DMS 273 (cell line): ENCODE measurements around the gene MDFI.
"Not testable (repeated sequence)": the region's sequence is repeated elsewhere in the genome, so short reads cannot be mapped to it uniquely, and the experiment has no call there.

Experiments
- DNase-seq: peaks from one replicate; lab custom pipeline; 2025; ENCODE audit not compliant: unreplicated experiment; lab: John Stamatoyannopoulos, UW

MDFI gene

DNA sequence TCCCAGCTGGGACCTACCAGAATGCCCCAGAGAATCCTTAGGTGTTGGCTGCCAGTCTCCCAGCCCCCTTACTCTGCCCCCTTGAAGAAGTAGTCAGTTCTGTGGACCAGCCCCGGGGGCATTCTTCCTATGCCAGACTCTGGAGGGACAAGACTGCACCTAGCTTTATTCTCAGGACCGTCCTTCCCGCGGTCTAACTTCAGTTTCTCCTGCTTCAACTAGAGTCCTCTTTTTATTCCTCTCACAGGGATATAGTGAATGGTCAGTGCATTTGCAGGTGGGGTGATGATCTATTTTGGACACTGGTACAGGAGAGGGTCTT lies 35.9 kb upstream of the MDFI start:
- no peak for DNase-seq

DNA sequence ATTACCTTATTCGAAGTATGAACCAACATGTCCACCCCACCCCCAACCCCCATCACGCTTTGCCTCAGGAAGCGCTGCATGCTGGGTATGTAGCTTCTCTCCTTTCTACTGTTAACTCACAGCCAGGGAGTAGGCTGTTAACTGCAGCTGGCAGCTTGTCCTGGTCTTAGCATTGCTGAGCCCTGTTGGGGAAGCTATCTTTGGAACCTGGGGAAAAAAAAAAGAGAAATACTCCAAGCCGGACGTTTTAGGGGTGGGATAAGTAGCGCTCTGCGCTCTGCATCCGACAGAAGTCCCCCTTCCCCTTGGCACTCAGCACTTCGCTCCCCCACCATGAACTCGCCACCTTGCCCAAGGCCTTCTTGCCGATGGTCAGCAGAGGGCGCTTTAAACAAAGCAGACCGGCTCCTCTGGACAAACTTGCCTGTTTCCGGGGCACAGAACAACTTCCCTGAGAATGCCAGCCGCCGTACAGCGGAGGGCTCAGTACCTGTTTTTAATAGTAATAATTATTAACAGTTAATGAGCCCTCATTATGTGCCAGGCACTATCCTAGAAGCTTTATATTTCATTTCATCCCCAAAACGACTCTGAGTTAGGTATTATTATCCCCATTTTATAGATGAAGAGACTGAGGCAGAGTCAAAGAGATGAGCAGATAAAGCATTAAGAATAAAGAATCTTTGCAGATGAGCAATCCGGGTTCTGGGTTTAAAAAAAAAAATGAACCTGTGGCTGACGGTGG lies 35.2 kb upstream of the MDFI start:
- peak; percentile 94 for DNase-seq

DNA sequence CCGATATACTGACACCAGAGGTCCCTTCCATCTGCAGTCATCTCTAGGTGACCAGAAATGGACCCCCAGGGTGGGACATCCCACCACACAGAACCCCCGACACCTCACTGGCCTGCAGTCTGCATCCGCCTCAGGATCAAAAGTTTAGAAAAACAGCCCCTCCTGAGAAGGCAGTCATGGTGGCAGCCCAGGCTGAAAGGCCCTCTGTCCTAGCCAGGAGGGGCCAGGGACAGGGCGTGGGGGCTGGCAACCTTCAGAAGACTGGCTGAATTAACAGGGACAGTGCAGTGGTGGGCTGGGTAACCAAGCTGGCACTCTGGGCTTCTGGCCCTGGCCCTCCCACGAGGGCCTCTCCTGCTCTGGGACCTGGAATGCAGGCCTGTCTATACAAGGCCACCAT lies 34.3 kb upstream of the MDFI start:
- no peak for DNase-seq

DNA sequence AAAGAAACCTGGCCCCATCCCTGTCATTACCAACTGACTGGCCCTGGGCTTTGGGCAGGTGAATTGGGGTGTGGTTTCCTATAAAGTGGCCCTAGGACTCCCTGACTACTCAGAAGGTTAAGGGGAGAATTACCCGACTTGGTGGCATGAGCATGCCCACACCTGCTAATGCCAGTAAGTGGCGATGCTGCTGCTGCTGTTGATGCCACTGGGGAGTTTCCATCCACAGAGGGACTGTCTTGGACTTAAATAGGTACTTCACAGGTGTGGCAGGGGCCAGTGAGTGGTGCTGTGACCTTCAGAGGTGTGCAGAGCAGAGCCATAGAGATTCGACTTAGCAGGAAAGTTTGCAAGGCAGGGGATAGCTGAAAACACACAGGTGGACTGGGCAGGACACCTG lies 32.6 kb upstream of the MDFI start:
- DNase-seq = no peak

DNA sequence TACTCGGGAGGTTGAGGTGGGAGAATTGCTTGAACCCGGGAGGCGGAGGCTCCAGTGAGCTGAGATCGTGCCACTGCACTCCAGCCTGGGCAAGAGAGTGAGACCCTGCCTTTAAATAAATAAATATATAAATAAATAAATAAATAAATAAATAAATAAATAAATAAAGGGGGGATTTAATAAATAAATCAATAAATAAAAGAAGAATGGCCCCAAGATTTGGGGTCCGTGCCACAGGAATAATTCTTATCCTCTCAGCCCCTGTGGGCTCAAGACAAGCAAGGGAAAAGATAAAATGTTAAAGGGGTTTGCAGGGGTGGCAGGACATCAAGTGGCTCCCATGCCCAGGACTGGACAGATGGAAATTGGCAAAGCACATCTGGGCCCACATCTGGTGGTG lies 31.2 kb upstream of the MDFI start:
- DNase-seq = no peak

DNA sequence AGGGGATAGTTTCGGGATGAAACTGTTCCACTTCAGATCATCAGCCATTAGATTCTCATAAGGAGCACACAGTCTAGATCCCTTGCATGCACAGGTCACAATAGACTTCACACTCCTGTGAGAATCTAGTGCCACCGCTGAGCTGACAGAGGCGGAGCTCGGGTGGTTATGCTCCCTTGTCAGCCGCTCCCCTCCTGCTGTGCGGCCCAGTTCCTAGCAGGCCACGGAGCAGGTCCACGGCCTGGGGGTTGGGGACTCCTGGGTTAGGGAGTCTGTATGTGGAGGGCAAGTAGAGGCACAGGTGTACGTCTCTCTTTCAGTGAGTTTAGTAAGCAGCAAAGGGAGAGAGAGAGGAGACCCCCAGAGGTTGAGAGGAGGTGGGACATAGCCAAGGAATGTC lies 30.5 kb upstream of the MDFI start:
- no peak for DNase-seq

DNA sequence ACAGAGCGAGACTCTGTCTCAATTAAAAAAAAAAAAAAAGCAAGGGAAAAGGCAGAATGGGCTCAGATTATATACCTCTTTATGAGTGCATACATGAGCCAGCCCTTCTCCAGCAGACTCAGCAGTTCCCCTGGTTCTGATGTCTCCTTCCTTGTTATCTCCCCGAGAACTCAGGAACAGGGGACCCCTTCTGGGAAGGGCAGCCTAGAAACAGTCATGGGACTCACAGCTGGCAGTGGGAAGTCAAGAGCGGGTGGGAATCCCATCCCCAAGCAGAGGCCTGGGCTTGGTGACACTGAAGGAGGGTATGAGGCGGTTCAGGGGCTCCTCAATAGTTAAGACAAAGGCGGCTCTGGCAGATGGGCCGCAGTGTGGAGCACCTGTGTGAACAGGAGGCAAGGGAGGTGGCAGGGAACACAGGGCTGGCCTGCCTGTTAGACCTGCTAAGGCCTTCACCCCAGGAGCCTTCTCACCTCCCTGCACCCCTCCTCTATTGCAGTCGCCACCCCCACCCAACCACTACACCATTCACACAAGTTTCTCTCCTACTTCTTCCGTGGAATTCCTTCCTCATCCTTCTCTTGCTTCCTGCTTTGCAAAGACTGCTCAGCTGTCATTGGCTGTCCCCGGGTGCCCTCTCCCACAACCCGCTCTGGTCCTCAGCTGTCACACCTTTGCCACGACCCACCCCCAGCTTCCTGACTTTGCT lies 29.7 kb upstream of the MDFI start:
- DNase-seq = no peak

DNA sequence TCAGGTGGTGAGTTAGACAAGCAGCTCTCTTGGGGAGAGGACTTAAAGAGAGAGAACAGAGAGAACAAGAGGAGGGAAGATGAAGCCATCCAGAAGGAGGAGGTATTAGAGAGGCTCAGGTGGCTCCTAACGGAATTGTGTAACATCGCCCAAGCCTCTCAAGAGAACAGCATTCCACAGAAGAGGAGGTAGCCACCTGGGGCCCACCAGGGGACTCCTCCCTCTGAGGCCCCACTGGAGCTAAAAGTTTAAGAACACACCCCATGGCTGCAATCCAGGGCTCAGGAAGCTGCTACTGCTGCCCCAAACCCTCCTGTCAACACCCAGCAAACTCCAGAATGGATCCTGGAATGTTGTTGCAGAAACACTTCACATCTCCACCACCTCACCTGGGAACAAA lies 23.6 kb upstream of the MDFI start:
- DNase-seq = no peak

DNA sequence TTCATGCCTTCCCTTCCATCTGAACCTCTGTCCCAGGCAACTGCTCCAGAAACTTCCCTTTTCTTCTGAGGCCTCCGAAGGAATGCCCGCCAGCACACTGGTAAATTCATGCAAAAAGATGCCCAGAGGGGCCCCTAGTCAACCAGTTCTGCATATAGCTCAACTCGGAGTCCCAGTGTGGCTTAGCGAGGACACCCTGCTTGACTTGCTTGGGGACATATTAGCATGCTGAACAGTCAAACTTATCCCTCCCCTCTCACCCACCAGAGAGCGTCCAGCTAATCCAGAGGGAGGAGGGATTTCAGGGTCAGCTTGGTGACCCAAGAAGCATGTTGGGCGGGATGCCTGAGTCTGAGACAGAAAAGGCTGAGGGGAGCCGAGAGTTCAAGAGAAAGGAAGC lies 23.0 kb upstream of the MDFI start:
- DNase-seq = no peak

DNA sequence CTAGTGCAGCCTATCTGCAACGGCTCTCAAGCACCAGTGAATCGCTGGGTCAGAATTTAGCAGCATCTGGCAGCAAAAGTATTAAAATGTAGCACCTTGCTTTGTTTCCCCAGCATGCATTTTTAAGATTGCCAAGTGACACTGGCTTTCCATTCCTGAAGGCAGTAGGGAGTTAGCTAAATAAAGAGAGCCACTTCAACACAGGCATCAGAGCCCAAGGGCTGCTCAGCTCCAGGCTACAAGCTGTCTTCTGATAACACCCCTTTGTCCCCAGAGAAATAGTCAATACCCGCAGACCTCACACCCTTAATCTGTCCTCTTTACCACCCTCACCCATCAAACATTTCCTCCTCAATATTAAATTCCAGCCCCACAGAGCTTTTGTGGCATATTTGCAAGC lies 19.7 kb upstream of the MDFI start:
- DNase-seq = no peak

DNA sequence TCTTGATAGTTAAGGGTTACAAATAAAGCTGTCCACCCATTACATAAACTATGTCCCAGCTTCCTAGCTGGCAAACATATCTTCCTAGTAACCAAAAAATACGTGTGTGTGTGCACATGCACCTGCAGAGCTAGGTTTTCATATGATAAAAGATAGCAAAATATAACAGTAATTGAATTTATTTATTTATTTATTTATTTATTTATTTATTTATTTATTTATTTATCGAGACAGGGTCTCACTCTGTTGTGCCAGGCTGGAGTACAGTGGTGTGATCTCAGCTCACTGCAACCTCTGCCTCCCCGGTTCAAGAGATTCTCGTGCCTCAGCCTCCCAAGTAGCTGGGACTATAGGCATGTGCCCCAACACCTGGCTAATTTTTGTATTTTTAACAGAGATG lies 19.1 kb upstream of the MDFI start:
- not testable (repeated sequence) for DNase-seq

DNA sequence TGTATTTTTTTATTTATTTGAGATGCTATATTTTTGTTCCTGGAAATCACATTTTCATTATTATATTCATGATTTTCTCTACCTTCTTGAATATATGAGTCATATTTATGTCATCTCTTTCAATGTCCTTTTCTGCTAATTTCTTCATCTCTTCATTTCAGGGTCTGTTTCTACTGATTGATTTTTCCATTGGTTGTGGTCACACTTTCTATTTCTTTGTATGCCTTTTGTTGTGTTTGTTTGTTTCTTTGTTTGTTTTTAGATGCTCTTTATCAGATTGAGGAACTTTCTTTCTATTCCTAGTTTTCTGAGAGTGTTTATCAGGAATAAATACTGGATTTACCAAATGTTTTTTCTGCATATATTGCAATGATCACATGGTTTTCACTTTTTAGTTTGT lies 16.9 kb upstream of the MDFI start:
- no peak for DNase-seq

DNA sequence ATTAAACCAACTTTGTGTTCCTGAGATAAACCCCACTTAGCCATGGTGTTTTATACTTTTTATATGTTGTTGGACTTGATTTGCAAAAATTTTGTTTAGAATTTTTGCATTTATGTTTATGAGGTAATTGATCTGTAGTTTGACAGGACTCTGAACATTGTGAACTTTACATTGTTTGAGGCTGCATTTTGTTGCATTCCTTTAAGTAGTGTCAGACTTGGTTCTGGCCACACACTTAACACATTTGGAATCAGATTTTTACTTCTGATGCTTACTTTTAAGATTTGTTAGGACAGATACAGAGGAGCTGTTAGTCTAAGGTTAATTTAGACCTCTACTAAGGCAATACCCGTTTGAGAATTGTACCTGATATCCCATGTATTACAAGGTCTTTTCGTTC lies 16.5 kb upstream of the MDFI start:
- no peak for DNase-seq

DNA sequence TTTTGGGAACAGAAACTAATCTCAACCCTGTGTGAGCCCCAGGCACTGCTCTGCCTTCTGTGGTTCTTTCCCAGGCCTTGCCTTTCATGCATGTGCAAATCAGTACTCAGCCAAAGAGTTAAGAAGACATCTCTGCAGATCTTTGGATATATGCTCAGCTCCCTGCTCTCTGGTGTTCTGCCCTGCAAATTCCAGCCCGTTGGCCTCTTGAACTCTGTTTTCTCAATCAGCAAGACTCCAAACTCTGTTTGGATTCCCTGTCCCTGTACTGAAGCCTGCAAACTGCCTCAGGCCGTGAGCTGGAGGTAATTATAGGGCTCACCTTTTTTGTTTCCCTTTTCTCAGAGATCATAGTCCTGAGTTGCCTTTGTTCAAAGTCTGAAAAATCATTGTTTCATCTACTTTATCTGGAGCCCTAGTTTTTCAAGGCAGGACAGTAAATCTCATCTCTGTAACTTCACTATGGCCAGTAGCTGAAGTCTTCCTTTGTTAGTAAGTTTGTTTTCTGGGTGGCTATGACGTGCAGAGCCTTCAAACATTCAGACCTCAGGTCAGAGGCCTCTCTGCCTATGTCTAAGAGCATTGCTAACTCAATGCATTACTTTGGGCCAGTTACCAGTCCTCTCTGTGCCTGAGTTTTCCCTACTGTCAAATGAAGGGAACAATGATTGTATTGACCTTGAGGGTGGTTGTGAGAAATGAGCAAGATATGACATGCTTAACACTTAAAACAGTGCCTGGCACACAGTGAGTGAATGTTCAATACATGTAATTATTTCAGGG lies 15.9 kb upstream of the MDFI start:
- no peak for DNase-seq

DNA sequence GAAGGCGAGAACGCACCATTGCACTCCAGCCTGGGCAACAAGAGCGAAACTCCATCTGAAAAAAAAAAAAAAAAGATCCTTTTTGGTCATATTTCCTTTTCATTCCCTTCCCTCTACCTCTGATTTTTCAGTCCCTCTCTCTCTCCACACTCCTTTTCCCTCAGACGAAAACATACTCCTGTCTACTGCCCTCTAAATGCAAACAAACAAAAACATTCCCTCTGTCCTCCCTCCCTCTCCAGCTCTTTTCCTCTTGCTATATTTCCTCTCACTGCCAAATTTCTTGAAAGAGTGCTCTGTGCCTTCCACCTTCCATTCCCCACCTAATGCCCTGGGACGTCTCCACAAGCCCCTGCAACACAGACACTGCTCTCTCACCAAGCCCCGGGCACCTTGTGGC lies 14.9 kb upstream of the MDFI start:
- DNase-seq = no peak

DNA sequence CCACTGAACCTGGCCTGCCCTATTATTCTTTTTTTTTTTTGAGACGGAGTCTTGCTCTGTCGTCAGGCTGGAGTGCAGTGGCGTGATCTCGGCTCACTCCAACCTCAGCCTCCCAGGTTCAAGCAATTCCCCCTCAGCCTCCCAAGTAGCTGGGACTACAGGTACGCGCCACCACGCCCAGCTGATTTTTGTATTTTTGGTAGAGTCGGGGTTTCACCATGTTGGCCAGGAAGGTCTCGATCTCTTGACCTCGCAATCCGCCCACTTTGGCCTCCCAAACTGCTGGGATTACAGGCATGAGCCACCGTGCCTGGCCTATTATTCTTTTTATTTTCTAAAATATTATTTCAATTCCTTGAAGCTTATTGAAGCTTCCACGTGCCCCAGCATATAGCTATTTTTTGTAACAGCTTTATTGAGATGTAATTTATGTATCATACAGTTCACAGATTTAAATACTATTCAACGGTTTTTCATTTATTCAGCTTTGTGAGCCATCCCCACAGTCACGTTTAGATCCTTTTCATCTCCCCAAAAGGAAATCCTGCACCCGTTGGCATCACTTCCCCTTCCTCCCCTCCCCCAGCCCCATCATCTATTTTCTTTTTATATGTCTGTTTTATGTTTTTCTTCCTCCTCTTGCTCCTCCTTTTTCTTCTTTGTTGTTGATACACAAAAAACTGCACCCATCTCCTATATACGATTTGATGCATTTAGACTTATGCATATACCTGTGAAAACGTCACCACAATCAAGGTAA lies 13.5 kb upstream of the MDFI start:
- no peak for DNase-seq

DNA sequence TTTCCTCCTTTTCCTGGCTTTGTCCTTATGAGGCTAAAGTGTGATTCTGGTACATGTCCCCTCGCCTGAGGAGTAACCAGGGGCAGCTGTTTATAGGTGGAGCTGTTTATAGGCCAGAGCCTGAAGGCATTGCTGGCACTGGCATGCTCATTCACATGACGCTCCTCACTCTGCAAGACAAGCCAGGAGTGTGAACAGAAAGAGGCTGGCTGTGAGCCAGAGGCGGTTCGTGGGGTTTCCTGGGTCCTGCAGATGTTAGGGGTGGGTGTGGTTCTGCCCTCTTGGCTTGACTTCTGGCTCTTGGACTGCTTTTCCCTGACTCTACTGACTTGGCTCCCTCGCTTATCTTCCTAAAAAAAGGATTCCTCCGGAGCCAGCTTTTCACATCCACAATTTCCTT lies 12.8 kb upstream of the MDFI start:
- peak; percentile 79 for DNase-seq

DNA sequence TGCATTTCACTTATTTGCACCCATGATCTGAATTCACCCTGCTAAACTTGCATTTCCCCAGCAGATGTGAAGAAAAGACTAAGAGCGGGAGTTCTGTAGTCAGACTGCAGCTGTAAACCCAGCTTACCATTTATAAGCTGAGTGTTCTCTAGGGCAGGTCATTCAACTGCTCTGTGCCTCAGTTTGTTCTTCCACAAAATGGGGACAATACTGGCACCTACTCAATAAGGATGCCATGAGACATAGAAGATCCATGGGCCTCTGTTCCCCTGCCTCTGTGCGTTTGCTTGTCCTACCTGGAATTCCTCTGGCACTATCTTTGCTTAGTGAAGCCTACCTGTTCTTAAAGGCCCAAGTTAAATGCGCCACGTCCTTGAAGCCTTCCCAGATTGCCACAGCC lies 12.2 kb upstream of the MDFI start:
- no peak for DNase-seq

DNA sequence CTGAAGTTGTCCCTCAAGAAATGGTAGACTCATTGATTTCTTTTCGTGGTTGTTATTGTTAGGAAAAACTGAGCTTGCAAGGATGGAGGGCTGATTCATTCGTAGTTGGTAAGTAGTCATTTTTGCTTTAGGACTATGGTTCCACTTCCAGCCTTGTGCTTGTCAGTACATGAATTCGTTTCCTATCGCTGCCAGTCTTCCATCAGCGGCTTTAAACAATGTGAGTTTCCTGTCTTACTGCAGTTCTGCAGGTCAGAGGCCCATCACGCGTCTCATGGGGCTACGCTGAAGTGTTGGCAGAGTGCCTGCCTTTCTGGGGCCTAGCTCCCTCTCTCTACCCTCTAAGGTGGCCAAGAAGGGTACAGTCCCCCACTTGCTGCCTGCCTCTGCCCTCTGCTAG lies 11.4 kb upstream of the MDFI start:
- no peak for DNase-seq

DNA sequence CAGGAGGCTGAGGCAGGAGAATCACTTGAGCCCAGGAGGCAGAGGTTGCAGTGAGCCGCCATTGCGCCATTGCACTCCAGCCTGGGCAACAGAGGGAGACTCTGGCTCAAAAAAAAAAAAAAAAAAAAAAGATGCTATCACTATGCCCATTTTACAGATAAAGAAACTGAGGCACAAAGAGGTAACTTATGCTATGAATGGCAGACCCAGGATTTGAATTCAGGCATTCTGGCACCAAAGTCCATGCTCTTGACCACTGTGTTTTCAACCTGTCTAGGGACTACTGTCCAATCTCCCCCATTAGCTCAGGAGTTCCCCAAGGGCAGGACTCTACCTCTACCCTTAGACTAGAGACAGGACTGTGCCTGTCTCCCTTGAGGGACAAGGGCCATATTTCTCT lies 9.1 kb upstream of the MDFI start:
- no peak for DNase-seq

DNA sequence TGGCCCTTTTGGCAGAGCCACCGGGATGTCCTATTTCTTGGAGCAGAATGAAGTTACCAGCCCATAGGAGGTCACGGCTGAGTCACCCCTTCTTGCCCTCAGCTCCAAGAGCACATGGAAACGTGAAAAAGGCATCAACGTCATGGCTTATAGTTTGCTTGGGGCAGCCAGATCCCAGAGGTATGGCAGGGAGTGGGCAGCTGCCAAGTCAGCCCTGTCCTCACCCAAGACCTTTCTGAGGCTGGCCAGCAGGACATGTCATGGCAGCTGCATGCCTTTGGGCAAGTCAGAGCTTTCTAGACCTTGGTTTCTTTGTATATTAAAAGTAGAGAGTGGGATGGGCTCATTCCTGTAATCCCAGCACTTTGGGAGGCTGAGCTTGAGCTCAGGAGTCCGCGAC lies 8.2 kb upstream of the MDFI start:
- no peak for DNase-seq

DNA sequence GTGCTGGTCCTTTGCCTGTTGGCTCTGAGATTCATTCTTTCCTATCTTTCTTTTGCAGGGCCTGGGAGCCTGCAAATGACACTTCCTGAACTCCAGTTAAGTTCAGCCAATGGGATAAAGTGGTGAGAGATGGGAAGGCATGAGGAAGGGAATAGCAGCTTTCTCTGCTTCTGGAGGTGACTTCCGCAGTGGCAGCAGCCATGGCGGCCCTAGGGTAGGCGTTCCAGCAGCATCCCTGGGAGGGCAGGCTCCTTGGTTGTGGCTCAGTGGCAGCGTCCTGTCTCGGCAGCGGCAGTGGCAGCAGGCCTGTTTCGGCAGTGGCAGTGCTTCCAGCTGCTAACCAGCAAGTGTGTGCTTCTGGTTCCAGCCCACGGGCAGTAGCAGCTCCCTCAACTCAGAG lies 7.3 kb upstream of the MDFI start:
- DNase-seq = no peak
